HEK293T (cell line): ENCODE results near the gene C20orf141.

ENCODE experiments used
- CTCF ChIA-PET: fragments of 350-600 bp; formaldehyde crosslinking; extraction: SDS; loops from one replicate; lab custom pipeline; 2021; ENCODE audit warnings: antibody characterized with exemption, inconsistent platforms; lab: Yijun Ruan, JAX
- POLR2A ChIA-PET: fragments of 350-600 bp; formaldehyde crosslinking; extraction: SDS; loops from one replicate; lab custom pipeline; 2020; ENCODE audit warnings: antibody characterized with exemption, inconsistent platforms; lab: Yijun Ruan, JAX
- DNase-seq: peaks from one replicate; pipeline ENCODE4 v3.0.0; 2012; ENCODE audit warnings: mixed read lengths; ENCODE audit errors: extremely low spot score
- ARNT ChIP-seq: fragments of 450-650 bp; IDR thresholded peaks from 2 replicates; pipeline ENCODE4 v1.6.1; 2017; ENCODE audit warnings: mild to moderate bottlenecking
- BHLHE40 ChIP-seq: fragments of 450-650 bp; IDR thresholded peaks from 2 replicates; pipeline ENCODE4 v1.6.1; 2016; ENCODE audit warnings: mild to moderate bottlenecking, moderate library complexity, borderline replicate concordance
- CTBP1 ChIP-seq: fragments of 450-650 bp; IDR thresholded peaks from 2 replicates; pipeline ENCODE4 v1.6.1; 2016; ENCODE audit warnings: borderline replicate concordance
- ELF4 ChIP-seq: fragments of 450-650 bp; IDR thresholded peaks from 2 replicates; pipeline ENCODE4 v1.6.1; 2017; ENCODE audit warnings: antibody characterized with exemption
- FOXA1 ChIP-seq: fragments of 450-650 bp; IDR thresholded peaks from 2 replicates; pipeline ENCODE4 v1.6.1; 2016; ENCODE audit warnings: mild to moderate bottlenecking
- FOXK2 ChIP-seq: fragments of 450-650 bp; IDR thresholded peaks from 2 replicates; pipeline ENCODE4 v1.6.1; 2016; ENCODE audit warnings: mild to moderate bottlenecking
- FOXM1 ChIP-seq: fragments of 450-650 bp; IDR thresholded peaks from 2 replicates; pipeline ENCODE4 v1.6.1; 2017; ENCODE audit warnings: mild to moderate bottlenecking, borderline replicate concordance
- HDGF ChIP-seq: fragments of 450-650 bp; IDR thresholded peaks from 2 replicates; pipeline ENCODE4 v1.6.1; 2017; ENCODE audit warnings: antibody characterized with exemption, borderline replicate concordance
- L3MBTL2 ChIP-seq: fragments of 450-650 bp; conservative IDR thresholded peaks from 2 replicates; pipeline ENCODE4 v1.6.1; 2016; ENCODE audit warnings: mild to moderate bottlenecking
- LEF1 ChIP-seq: fragments of 450-650 bp; IDR thresholded peaks from 2 replicates; pipeline ENCODE4 v1.6.1; 2017; ENCODE audit warnings: mild to moderate bottlenecking, borderline replicate concordance
- NFRKB ChIP-seq: fragments of 450-650 bp; IDR thresholded peaks from 2 replicates; pipeline ENCODE4 v1.6.1; 2016; ENCODE audit warnings: mild to moderate bottlenecking, moderate library complexity
- SP1 ChIP-seq: fragments of 450-650 bp; IDR thresholded peaks from 2 replicates; pipeline ENCODE4 v1.6.1; 2017
- SUZ12 ChIP-seq: fragments of 450-650 bp; IDR thresholded peaks from 2 replicates; pipeline ENCODE4 v1.6.1; 2016; ENCODE audit warnings: mild to moderate bottlenecking
- TARDBP ChIP-seq: fragments of 450-650 bp; IDR thresholded peaks from 2 replicates; pipeline ENCODE4 v1.6.1; 2016
- ZNF384 ChIP-seq: fragments of 450-650 bp; IDR thresholded peaks from 2 replicates; pipeline ENCODE4 v1.6.1; 2016
- TF ChIP-seq, protein P1 (sequence below): fragments of 450-650 bp; IDR thresholded peaks from 2 replicates; pipeline ENCODE4 v1.6.1; 2016

The C20orf141 gene

DNA sequence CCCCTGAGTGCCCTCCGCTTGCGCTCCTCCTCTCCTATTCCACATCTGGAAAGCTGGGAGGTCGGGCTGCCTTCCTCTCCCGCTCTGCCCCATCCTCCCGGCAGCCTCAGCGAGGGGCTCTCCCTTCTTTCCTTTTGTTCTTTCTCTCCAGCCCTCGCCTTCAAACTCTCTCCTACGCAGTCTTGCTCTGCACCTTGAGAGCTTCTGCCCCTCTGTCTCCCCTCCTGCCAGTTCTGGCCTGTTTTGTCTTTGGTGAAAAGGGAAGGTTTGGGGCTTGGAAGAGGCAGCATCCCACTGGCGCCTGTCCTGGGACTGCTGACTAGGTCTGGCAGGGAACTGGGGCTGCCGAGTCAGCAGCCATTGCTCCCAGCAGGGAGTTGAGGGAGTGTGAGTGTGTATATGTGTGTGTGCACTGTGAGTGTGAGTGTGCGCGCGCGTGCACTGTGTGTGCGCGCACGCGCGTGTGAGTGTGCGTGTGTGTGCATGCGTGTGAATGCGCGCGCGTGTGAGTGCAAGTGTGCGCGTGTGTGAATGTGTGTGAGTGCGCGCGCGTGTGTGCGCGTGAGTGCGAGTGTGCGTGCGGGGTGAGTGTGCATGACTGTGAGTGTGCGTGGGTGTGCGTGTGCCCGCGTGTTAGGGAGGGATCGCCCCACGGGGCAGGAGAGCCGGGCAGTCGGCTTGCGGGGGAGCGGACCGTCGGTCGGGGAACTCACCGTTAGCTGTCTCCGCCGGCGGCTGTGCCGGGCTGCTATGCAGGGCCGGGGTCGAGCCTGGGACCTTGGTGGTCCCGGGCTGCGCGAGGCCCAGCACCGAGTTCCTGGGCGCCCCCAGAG lies 14.9 kb upstream of the C20orf141 start:
- DNase-seq = peak; percentile 5
- ChIA-PET CTCF (no interaction called here), POLR2A (interaction anchor here (1.1 kb wide), 1 partner anchor 58 kb away, joined by 3 read pairs; no protein-coding TSS in a partner anchor)
- TF ChIP-seq L3MBTL2 (no peak), FOXK2 (no peak), BHLHE40 (no peak)

DNA sequence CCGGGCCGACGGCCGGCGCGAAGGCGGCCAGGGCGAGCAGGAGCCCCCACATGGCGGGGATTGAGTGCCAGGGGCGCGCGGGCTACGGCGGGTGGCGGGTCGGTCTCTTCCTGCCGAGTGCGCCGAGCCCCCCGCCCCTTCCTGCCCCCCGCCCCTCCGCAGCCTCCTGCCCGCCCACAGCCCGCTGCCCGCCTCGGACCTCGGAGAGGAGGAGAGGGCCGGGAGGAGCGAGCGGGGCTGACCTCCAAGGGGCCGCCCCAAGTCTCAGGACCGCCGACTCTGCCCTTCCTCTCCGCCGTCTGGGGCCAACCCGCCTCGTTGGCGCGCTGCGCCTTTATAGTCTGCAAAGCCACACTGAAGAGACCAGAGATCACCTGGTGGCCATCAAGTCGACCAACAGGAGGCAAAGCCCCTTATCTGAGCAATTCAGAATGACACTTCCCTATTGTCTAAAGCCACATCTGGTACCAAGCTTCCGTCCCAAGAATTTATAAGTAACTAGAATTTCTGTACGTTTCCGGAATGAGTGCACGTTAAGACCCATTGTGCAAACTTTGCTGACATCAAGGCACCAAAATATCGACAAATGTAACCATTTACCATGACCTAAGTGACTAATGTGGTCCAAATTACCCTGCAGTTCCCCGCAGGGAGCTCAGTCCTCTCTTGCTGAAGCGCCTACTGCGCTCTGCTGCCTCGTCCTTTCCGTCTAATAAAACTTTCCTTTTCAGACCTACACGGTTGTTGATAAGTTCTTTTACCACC lies 14.1 kb upstream of the C20orf141 start, which contains the start of gene CPXM1:
CPXM1 (minus strand) TSS at position 107 of the 765 bp plus-strand sequence; CDS start at position 52, 55 bp downstream.
- TF ChIP-seq, protein P1, sequence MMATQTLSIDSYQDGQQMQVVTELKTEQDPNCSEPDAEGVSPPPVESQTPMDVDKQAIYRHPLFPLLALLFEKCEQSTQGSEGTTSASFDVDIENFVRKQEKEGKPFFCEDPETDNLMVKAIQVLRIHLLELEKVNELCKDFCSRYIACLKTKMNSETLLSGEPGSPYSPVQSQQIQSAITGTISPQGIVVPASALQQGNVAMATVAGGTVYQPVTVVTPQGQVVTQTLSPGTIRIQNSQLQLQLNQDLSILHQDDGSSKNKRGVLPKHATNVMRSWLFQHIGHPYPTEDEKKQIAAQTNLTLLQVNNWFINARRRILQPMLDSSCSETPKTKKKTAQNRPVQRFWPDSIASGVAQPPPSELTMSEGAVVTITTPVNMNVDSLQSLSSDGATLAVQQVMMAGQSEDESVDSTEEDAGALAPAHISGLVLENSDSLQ = no peak
- no peak for TF ChIP-seq LEF1
- ChIA-PET CTCF (interaction anchor here (0.7 kb wide), 1 partner anchor 132 kb away, joined by 3 read pairs; no protein-coding TSS in a partner anchor), POLR2A (interaction anchor here (1.0 kb wide), 2 partner anchors 35 to 40 kb away, joined by 4 to 5 read pairs; partner anchors contain the start of genes PCED1A and VPS16)
- no peak for DNase-seq

DNA sequence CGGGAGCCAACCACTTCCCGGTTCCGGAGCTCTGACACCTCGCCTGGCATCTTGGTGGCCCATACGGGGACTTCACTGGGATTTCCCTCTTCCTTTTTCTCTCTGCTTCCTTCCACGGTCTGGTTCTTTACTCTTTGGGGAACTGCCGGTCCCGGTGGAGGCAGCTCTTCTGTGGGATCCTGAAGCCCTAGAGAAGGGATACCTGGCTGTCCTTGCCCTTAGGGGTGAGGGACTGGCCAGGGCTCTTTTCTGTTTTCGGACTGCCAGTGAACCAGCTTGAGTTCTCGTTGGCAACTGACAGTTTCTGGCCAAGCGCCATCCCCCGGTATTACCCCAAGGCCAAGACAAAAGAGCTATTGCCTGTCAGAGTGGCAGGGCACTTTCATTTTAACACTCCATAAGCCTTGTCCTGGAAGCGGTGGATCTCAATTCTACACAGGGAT lies 13.5 kb upstream of the C20orf141 start:
- no peak for TF ChIP-seq CTBP1
- no peak for TF ChIP-seq SUZ12
- no peak for TF ChIP-seq NFRKB
- TF ChIP-seq ARNT = no peak
- TF ChIP-seq TARDBP = no peak
- no peak for TF ChIP-seq FOXK2
- TF ChIP-seq FOXA1 = no peak
- no peak for TF ChIP-seq ELF4
- CTCF ChIA-PET = interaction anchor here (0.7 kb wide), 1 partner anchor 132 kb away, joined by 3 read pairs; no protein-coding TSS in a partner anchor
- POLR2A ChIA-PET = interaction anchor here (1.0 kb wide), 2 partner anchors 34 to 39 kb away, joined by 4 to 5 read pairs; partner anchors contain the start of genes PCED1A and VPS16
- no peak for DNase-seq

DNA sequence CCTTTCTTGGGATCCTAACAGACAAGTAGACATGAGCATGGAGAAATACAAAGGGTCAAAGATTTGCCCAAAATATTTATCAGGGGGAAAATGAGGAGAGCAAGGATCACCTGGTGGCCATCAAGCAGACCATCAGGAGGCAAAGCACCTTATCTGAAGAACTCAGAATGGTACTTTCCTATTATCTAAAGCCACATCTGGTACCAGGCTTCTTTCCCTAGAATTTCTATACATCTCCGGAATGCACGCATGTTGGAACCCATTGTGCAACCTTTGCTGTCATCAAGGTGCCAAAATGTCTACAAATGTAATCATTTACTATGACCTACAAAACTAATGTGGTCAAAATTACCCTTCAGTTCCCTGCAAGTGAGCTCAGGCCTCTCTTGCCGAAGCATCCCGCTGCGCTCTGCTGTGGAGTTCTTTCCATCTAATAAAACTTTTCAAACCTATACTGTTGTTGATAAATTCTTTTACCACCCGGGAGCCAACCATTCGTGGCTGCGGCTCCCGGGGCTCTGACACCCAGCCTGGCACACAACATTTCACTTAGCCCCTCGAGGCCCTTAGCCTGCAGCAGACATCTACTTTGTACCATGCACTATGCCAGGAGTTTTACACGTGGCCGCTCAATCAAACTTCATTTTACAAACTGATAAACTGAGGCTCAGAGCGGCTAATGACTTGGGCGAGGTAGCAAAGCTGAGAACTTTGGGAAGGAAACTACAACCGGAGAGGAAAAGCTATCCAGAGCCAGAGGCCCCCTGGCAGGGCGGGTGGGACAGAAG lies 10.6 kb upstream of the C20orf141 start:
- POLR2A ChIA-PET = no interaction called here
- DNase-seq = no peak
- CTCF ChIA-PET = no interaction called here
- no peak for TF ChIP-seq ARNT

DNA sequence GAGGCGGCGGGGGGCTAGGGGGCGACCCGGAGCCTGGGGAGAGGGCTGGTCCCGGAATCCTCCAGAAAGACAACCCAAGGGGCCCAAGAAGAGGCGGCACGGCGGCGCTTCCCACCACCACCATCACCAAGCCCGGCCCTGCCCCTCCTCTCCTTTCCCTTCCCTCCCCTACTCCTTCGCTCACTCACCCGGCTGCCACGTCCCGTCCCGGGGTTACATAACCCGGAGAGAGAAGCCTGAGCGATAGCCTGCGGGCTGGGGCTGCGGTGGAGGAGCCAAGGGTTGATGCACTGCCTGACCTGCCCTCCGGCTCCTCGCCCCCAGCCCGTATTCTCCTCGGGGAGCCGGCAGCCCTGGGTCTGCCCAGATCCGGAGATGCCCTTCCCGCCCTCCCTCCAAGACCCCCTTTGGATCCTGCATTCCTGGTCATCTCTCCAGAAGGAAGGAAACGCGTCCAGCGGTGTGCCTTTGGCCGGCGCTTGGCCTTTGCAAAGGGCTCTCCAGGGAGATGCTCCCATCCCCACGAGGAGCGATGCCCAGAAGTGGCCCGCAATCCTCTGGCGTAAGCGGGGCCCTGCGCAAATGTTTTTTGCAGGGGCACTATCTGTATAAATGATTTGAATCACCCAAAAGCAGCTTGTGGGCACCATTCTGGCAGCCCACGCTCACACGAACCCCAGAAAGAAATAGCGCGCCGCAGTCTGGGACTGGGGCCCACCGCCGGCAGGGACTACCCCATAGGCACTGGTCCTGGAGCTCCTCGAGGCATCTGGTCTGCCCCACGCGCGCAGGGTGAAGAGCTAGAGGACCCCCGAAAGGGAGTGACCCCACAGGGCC lies 9.7 kb upstream of the C20orf141 start:
- CTCF ChIA-PET = no interaction called here
- POLR2A ChIA-PET = no interaction called here

DNA sequence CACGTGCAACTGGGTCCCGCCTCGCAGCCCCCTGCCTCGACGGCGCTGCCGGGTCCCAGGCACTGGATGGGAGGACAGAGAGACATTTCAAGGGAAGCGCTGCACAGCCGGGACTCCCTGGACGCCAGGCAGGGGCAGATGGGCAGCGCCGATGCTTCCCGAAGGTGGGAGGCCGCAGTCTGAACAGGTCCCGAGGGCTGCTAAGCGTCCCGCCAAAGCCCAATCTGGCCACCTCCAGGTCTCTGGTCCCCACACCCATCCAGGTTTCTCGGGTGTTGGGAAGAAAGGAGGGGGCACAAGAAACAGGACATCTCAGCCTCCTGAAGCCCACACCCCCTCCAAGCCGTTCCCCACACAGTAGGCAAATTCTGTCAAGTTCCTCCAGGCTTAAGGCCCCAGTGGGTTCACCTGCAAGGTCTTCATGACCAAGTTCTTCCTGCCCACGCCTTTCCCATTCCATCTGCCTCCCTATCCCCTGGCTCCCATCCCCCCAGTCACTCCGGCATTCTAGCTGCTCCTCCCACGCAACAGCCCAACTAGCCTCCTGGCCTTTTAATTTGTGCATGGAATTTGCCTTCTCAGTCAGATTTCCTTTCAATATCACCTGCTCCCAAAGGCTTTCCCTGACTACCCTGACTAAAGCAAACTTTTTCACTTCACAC lies 9.0 kb upstream of the C20orf141 start:
- ChIA-PET POLR2A (no interaction called here), CTCF (no interaction called here)
- DNase-seq = peak; percentile 11
- TF ChIP-seq LEF1 = no peak
- TF ChIP-seq FOXK2 = no peak
- TF ChIP-seq FOXA1 = no peak
- TF ChIP-seq FOXM1 = no peak
- TF ChIP-seq, protein P1 = no peak
- no peak for TF ChIP-seq SP1
- TF ChIP-seq CTBP1 = no peak
- no peak for TF ChIP-seq ARNT
- TF ChIP-seq ELF4 = no peak
- TF ChIP-seq SUZ12 = no peak
- no peak for TF ChIP-seq NFRKB
- TF ChIP-seq BHLHE40 = no peak
- no peak for TF ChIP-seq HDGF
- TF ChIP-seq ZNF384 = no peak
- no peak for TF ChIP-seq L3MBTL2
- TF ChIP-seq TARDBP = no peak

More for the DNA sequence above, 9.7 kb upstream of the C20orf141 start:
- TF ChIP-seq NFRKB (no peak), SP1 (no peak), TARDBP (no peak), ELF4 (no peak), ARNT (no peak)
- DNase-seq = no peak
